Osteocyte (in vitro differentiated cells): ENCODE data around the gene SRF. TPM values are rescaled to one million over a fixed set of nuclear protein-coding genes. Genes with fewer than 3 reads are reported as not detected.
A peak's percentile ranks its signal among the peaks of the same experiment; 100 is the strongest.

Experiments used
- DNase-seq: peaks from one replicate; pipeline ENCODE4 v3.0.0; 2021; ENCODE audit warnings: mixed read lengths; ENCODE audit not compliant: unreplicated experiment; ENCODE audit errors: extremely low spot score
- H3K27ac Mint-ChIP-seq: one replicate; pipeline ENCODE4 v1.8.0; 2021; ENCODE audit warnings: mild to moderate bottlenecking, mixed read lengths; ENCODE audit not compliant: unreplicated experiment
- H3K27me3 Mint-ChIP-seq: one replicate; pipeline ENCODE4 v1.8.0; 2021; ENCODE audit warnings: mixed read lengths; ENCODE audit not compliant: unreplicated experiment
- H3K36me3 Mint-ChIP-seq: one replicate; pipeline ENCODE4 v1.8.0; 2021; ENCODE audit warnings: mixed read lengths; ENCODE audit not compliant: unreplicated experiment
- H3K4me1 Mint-ChIP-seq: one replicate; pipeline ENCODE4 v1.8.0; 2021; ENCODE audit warnings: mixed read lengths; ENCODE audit not compliant: unreplicated experiment
- H3K4me3 Mint-ChIP-seq: one replicate; pipeline ENCODE4 v1.8.0; 2021; ENCODE audit warnings: mild to moderate bottlenecking, moderate library complexity, mixed read lengths; ENCODE audit not compliant: unreplicated experiment
- H3K9me3 Mint-ChIP-seq: one replicate; pipeline ENCODE4 v1.8.0; 2021; ENCODE audit warnings: mixed read lengths; ENCODE audit not compliant: unreplicated experiment
- CTCF ChIP-seq: fragments of 200-600 bp; sonication (generic); IDR thresholded peaks from 2 replicates; pipeline ENCODE4 v1.5.0; 2021; ENCODE audit warnings: antibody characterized with exemption, mild to moderate bottlenecking, moderate library complexity
- total RNA-seq: library from RNA; stranded (reverse); gene quantifications from 2 replicates; pipeline ENCODE4 v1.2.1, GENCODE V29; 2021

Gene SRF
- total RNA-seq, 1 donor from 2014 or later, result 32.5 TPM

- no peaks in the 10 kb centered on the region for H3K9me3 Mint-ChIP-seq
- H3K4me1 Mint-ChIP-seq, result peaks cover 32% of the 10 kb centered on the region
- H3K27me3 Mint-ChIP-seq, result no peaks in the 10 kb centered on the region
- DNase-seq, result peak; percentile 98
- H3K4me3 Mint-ChIP-seq, result peak overlapping the region; percentile 88
- peak; percentile 30 for TF ChIP-seq CTCF
- H3K27ac Mint-ChIP-seq, result peak overlapping the region; percentile 97
- peaks cover 21% of the 10 kb centered on the region for H3K36me3 Mint-ChIP-seq
Observed at GRCh38 chr6:43174263-43175112, 3.4 kb downstream of the SRF start.

GRCh38 chr6:43175676-43176422, 4.8 kb downstream of the SRF start:
- Mint-ChIP-seq H3K27ac (peak overlapping the region; percentile 97), H3K36me3 (peaks cover 22% of the 10 kb centered on the region), H3K4me1 (peaks cover 25% of the 10 kb centered on the region), H3K27me3 (no peaks in the 10 kb centered on the region), H3K4me3 (no peak overlapping the region), H3K9me3 (no peaks in the 10 kb centered on the region)
- DNase-seq, result no peak
- TF ChIP-seq CTCF, result no peak

GRCh38 chr6:43176423-43176786, 5.3 kb downstream of the SRF start:
- no peaks in the 10 kb centered on the region for H3K27me3 Mint-ChIP-seq
- no peaks in the 10 kb centered on the region for H3K9me3 Mint-ChIP-seq
- H3K36me3 Mint-ChIP-seq, result peaks cover 22% of the 10 kb centered on the region
- no peak for TF ChIP-seq CTCF
- H3K4me3 Mint-ChIP-seq, result no peak overlapping the region
- no peak for DNase-seq
- no peak overlapping the region for H3K27ac Mint-ChIP-seq
- peaks cover 29% of the 10 kb centered on the region for H3K4me1 Mint-ChIP-seq

GRCh38 chr6:43178150-43178549, 7.1 kb downstream of the SRF start:
- no peaks in the 10 kb centered on the region for H3K27me3 Mint-ChIP-seq
- TF ChIP-seq CTCF, result no peak
- no peak overlapping the region for H3K4me3 Mint-ChIP-seq
- peaks cover 22% of the 10 kb centered on the region for H3K36me3 Mint-ChIP-seq
- no peaks in the 10 kb centered on the region for H3K9me3 Mint-ChIP-seq
- peaks cover 33% of the 10 kb centered on the region for H3K4me1 Mint-ChIP-seq
- no peak overlapping the region for H3K27ac Mint-ChIP-seq
- no peak for DNase-seq
